Muscle layer of colon (tissue), 2 donors: ENCODE results near the gene FGF16.
A peak's percentile ranks its signal among the peaks of the same experiment; 100 is the strongest.

Experiments
- H3K27ac ChIP-seq: one replicate; pipeline ENCODE4 v1.7.0; 2013; ENCODE audit warnings: low read depth, mild to moderate bottlenecking, low read length, moderate library complexity
- H3K27me3 ChIP-seq, 2 donors: one replicate each; pipeline ENCODE4 v1.7.0; 2013; ENCODE audit warnings: low read length in 2 of 2, mild to moderate bottlenecking in 2 of 2; ENCODE audit not compliant: insufficient read depth in 2 of 2, control insufficient read depth in 1 of 2
- H3K36me3 ChIP-seq: one replicate; pipeline ENCODE4 v1.7.0; 2013; ENCODE audit warnings: mild to moderate bottlenecking, low read length; ENCODE audit not compliant: insufficient read depth
- H3K4me1 ChIP-seq: one replicate; pipeline ENCODE4 v1.7.0; 2013; ENCODE audit warnings: mild to moderate bottlenecking, low read length; ENCODE audit not compliant: insufficient read depth
- H3K4me3 ChIP-seq, 2 donors: one replicate each; pipeline ENCODE4 v1.7.0; 2013; ENCODE audit warnings: low read length in 2 of 2, low read depth in 1 of 2, mild to moderate bottlenecking in 1 of 2, moderate library complexity in 1 of 2
- H3K9ac ChIP-seq: one replicate; pipeline ENCODE4 v1.7.0; 2013; ENCODE audit warnings: low read length
- H3K9me3 ChIP-seq: one replicate; pipeline ENCODE4 v1.7.0; 2013; ENCODE audit warnings: mild to moderate bottlenecking, low read length
- donor health status: abdominal sarcoma.
- donor health status: Adenocarcinoma of cecum.

FGF16 gene

DNA sequence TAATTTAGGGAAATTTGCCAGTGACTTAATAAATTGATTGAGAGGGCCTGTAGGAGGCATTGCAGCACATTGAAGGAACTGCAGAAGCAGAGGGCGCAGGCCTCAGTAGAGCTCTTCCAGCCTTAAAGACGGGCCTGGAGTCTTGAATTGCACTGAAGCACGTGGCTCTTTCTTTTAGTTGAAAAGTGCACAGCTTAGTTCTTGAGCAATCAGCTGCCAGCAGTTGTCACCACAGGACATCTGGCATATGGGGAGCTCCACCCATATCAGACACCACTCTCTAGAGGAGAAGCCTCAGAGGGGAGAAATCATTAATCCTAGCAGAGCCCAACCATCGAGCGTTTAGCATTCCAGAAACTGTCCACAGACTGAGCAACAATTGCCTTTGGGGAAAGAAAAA, 16.0 kb upstream of the FGF16 start:
- H3K9ac ChIP-seq, result no peak overlapping the region
- no peaks in the 10 kb centered on the region for H3K9me3 ChIP-seq
- no peaks in the 10 kb centered on the region for H3K27me3 ChIP-seq
- H3K36me3 ChIP-seq, result no peaks in the 10 kb centered on the region
- no peak overlapping the region for H3K27ac ChIP-seq
- no peak overlapping the region for H3K4me3 ChIP-seq
- H3K4me1 ChIP-seq, result no peaks in the 10 kb centered on the region

DNA sequence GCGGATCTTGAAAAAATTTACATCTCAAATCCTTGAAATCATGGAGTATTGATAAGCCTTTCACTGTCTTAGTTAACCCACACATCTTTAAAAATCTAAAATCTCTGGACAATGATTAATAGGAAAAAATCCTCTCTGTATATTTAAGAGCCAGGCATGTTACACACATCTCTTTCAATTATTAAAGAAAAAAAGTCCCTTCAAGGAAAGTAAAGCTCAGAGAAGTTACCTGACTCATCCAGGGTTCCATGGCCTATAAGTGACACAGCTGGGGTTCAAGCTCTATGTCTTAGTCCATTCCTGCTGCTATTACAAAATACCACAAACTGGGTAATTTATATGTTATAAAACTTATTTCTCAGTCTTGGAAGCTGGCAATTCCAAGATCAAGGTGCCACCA, 14.2 kb upstream of the FGF16 start:
- H3K9me3 ChIP-seq, result no peaks in the 10 kb centered on the region
- no peak overlapping the region for H3K4me3 ChIP-seq
- no peaks in the 10 kb centered on the region for H3K4me1 ChIP-seq
- no peaks in the 10 kb centered on the region for H3K36me3 ChIP-seq
- H3K27ac ChIP-seq, result no peak overlapping the region
- H3K9ac ChIP-seq, result no peak overlapping the region
- no peaks in the 10 kb centered on the region for H3K27me3 ChIP-seq

DNA sequence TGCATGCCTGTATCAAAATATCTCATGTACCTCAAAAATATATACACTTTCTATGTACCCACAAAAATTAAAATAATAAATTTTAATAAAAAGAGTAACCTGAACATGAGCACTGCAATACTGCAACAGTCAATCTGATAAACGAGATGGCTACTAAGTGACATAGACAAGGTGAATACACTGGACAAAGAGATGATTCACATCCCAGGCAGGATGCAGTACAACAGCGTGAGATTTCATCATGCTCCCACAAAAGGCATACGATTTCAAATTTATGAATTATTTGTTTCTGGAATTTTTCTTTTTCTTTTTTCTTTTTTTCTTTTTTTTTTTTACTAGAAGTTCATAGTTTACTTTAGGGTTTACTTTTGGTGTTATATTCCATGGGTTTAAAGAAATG, 12.2 kb upstream of the FGF16 start:
- no peaks in the 10 kb centered on the region for H3K36me3 ChIP-seq
- H3K27ac ChIP-seq, result no peak overlapping the region
- H3K4me1 ChIP-seq, result no peaks in the 10 kb centered on the region
- H3K9me3 ChIP-seq, result no peaks in the 10 kb centered on the region
- no peak overlapping the region for H3K4me3 ChIP-seq
- H3K27me3 ChIP-seq, result no peaks in the 10 kb centered on the region
- H3K9ac ChIP-seq, result no peak overlapping the region

DNA sequence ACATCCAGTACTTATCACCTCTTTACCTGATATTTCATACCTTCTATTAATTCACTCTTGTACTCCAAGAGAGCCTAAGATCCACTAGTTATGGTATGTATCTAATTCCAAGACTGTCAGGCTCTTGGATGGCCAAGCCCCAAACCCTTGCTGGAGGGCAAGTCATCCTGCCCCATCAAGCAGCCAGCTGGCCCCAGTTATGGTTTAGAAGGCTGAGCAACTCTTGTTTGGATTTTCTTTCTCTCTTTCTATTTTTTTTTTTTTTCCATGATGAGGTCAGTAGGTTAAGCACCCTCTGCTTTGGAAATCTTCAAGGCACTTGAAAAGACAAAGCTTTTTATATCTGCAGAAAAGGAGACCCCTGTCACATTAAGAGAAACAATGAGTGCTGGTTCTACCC, 10.9 kb upstream of the FGF16 start:
- no peaks in the 10 kb centered on the region for H3K9me3 ChIP-seq
- H3K27ac ChIP-seq, result no peak overlapping the region
- no peaks in the 10 kb centered on the region for H3K36me3 ChIP-seq
- H3K9ac ChIP-seq, result no peak overlapping the region
- H3K27me3 ChIP-seq, result no peaks in the 10 kb centered on the region
- no peak overlapping the region for H3K4me3 ChIP-seq
- H3K4me1 ChIP-seq, result no peaks in the 10 kb centered on the region

DNA sequence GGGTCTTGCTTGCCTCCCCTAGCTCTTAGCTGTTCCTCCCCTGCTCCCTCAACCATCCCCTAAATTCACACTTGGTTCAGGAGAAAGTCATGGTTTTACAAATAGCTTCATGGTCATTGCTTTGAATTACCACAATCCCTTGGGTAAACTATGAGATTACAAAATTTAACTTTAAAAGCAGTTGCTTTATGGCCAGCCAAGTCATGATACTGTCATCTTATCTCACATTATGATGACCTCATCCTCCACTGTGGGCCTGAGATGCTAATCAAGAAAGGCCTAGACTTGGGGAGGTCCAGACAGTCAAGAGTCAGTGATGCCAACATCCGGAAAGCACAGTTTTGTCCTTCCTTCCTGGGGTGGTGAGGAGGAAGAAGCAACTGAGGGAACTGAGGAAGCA, 10.5 kb upstream of the FGF16 start:
- no peak overlapping the region for H3K9ac ChIP-seq
- H3K4me3 ChIP-seq, result no peak overlapping the region
- no peak overlapping the region for H3K27ac ChIP-seq
- H3K4me1 ChIP-seq, result no peaks in the 10 kb centered on the region
- no peaks in the 10 kb centered on the region for H3K27me3 ChIP-seq
- H3K9me3 ChIP-seq, result no peaks in the 10 kb centered on the region
- no peaks in the 10 kb centered on the region for H3K36me3 ChIP-seq

DNA sequence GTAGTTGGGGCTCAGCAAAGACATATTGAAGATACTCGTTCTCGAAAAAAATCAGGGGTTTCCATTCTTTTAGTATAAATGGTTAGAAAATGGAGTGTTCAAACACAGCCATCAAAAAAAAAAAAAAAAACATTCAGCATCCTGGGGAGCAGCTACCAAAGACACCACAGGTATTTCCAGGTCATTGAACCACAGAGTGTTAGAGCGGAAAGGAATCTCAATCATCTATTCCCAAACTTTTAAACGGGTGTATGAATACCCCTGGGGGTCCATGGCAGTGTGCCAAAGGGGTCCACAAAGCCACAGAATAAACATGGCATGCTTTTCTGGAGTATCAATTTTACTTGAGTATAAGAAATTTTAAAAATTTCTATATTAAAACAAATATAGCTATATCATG, 6.9 kb upstream of the FGF16 start:
- no peaks in the 10 kb centered on the region for H3K9me3 ChIP-seq
- no peaks in the 10 kb centered on the region for H3K36me3 ChIP-seq
- no peaks in the 10 kb centered on the region for H3K27me3 ChIP-seq
- H3K4me1 ChIP-seq, result no peaks in the 10 kb centered on the region
- no peak overlapping the region for H3K4me3 ChIP-seq
- no peak overlapping the region for H3K27ac ChIP-seq
- H3K9ac ChIP-seq, result no peak overlapping the region

DNA sequence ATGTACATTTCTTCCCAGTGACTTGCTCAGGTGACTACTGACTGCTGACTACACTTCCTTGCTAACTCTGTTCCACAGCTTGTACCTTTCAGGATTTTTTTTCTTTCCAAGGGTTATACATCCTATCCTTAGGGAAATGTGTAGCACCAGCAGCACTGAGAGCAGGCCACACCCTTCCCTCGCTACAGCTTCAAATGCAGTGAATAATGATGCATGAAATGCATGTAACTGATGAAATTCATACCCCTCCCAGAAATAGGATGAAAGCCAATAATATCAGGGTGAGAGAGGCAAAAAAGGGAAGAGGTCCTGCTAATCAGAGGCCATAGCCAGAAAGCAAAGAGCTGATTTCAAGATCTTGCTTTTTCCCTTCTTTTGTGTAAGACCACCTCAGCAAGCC, 6.2 kb upstream of the FGF16 start:
- Histone ChIP-seq H3K9ac (no peak overlapping the region), H3K4me1 (no peaks in the 10 kb centered on the region), H3K27ac (no peak overlapping the region), H3K4me3 (no peak overlapping the region), H3K27me3 (peaks cover 0 to 6% of the 10 kb centered on the region in 2 donors), H3K36me3 (no peaks in the 10 kb centered on the region), H3K9me3 (no peaks in the 10 kb centered on the region)

DNA sequence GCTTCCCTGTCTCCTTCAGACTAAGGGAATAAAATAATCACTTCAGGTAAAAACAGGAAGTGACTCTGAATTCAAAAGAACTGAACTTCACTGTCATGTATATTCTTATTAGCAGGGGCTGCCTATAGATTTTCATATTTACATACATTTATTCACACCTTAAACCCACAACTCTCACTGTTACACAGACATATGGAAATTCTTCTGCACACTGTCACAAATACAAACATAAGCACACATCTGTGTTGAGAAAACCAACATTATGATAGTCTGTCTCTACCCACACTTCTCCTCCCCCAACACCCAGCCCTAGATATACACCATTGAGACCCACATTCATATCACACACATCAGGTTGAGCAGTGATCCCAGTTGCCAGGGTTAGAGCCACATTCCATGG, 5.7 kb upstream of the FGF16 start:
- Histone ChIP-seq H3K9ac (no peak overlapping the region), H3K9me3 (no peaks in the 10 kb centered on the region), H3K4me1 (peaks cover under 1% of the 10 kb centered on the region), H3K27ac (no peak overlapping the region), H3K36me3 (no peaks in the 10 kb centered on the region), H3K4me3 (no peak overlapping the region), H3K27me3 (peaks cover 0 to 10% of the 10 kb centered on the region in 2 donors)

DNA sequence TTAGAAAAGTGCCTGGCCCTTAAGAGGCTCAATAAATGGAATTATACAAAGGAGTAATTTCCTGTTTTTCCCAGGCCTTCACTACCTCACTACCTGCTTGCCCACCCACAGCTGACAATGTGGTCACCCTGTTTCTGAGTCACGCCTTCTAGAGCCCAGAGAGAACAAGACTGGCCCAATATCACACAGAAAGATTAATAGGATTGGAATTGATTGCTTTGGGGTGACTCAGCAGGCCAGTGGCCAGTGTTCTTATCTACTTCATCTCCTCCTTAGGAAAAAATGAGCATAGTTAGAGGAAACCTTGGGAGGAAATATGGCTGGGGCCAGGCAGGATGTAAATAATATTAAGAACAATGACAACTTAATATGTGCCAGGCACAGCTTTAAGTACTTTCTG, 4.5 kb upstream of the FGF16 start:
- Histone ChIP-seq H3K27ac (no peak overlapping the region), H3K4me1 (peaks cover 5% of the 10 kb centered on the region), H3K4me3 (no peak overlapping the region)

DNA sequence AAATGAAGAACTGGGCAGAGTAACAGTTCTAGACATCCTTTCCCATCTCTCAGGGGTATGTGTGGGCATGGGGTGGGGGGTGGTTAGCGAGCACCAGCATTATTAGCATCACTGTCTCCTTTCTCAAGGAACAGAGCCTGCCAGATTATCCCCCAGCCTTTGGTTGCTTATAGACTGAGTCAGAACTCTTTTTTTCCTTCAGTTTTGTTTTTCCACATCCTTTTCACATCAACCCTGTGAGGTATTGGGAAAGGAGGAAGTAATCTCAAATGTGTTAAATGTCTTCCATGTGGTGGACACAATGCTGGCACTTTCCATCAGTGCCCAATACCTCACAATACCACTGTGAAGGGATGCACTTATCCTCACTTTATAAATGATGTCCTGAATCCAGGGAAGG, 3.1 kb upstream of the FGF16 start:
- no peak overlapping the region for H3K27ac ChIP-seq
- peaks cover 5% of the 10 kb centered on the region for H3K4me1 ChIP-seq
- no peak overlapping the region for H3K9ac ChIP-seq
- H3K4me3 ChIP-seq, result no peak overlapping the region
- no peaks in the 10 kb centered on the region for H3K9me3 ChIP-seq
- peaks cover 0 to 19% of the 10 kb centered on the region in 2 donors for H3K27me3 ChIP-seq
- no peaks in the 10 kb centered on the region for H3K36me3 ChIP-seq

More for the DNA sequence above, 4.5 kb upstream of the FGF16 start:
- Histone ChIP-seq H3K9ac (no peak overlapping the region), H3K36me3 (no peaks in the 10 kb centered on the region), H3K27me3 (peaks cover 0 to 19% of the 10 kb centered on the region in 2 donors), H3K9me3 (no peaks in the 10 kb centered on the region)

DNA sequence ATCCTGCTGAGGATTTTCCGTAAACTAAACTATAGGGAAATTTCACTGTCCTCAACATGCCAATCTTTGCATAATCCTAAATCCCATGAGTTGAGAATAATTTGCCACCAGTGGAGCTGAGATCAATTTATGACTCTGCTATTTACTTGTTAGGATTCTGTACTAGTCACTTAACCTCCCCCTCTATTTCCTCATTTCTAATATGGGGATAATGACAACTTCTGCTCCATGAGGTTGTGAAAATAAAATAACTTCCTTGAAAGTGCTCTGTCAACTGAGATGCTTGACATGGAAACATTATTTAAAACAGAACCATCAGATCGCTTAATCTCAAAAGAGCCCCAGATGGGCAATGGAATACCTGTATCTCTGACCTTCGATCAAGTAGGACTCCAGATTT, 2.6 kb upstream of the FGF16 start:
- H3K9ac ChIP-seq, result no peak overlapping the region
- H3K4me1 ChIP-seq, result peaks cover 5% of the 10 kb centered on the region
- no peak overlapping the region for H3K4me3 ChIP-seq
- H3K27ac ChIP-seq, result no peak overlapping the region
- no peaks in the 10 kb centered on the region for H3K9me3 ChIP-seq
- peaks cover 0 to 19% of the 10 kb centered on the region in 2 donors for H3K27me3 ChIP-seq
- H3K36me3 ChIP-seq, result no peaks in the 10 kb centered on the region

DNA sequence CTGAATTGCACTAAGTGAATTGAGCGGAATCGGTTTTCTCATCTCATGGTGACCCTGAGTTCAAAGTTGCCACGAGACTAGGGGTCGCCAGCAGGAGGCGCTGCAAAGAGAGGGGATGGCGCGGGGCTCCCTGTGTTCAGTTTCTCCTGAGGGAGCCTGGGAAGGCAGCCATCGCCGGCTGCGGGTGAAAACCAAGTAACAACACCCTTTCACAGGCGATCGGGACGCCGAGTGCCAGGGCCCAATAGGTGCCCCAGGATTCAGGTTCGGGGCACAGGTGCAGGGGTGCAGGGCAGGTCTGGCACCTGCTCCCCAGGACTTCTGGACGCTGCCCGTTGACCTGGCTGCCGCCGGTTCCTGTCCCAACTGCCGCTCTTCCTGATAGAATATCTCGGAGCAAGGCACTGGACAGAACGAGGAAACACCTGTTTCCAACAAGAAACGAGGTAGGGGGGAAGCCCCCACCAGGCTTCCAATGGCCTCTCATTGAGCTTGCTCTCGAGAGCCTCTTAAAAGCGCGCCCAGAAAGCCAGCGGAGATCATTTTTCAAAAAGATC, 1.1 kb upstream of the FGF16 start:
- H3K9ac ChIP-seq, result no peak overlapping the region
- H3K4me3 ChIP-seq, result peak overlapping the region in 1 of 2 donors; percentile 44
- H3K36me3 ChIP-seq, result no peaks in the 10 kb centered on the region
- H3K27me3 ChIP-seq, result peaks cover 0 to 19% of the 10 kb centered on the region in 2 donors
- H3K4me1 ChIP-seq, result peaks cover 5% of the 10 kb centered on the region
- H3K27ac ChIP-seq, result no peak overlapping the region
- no peaks in the 10 kb centered on the region for H3K9me3 ChIP-seq
